B cell (primary cell): ENCODE measurements around the gene NEDD1. TPM values are rescaled to one million over a fixed set of nuclear protein-coding genes. Genes with fewer than 3 reads are reported as not detected.

Experiments used
- ATAC-seq: fragments of 200-7000 bp; cut with Tn5 transposase; one replicate; pipeline ENCODE4 v1.10.0; 2021; ENCODE audit warnings: low read depth, mild to moderate bottlenecking, moderate number of reproducible peaks, moderate library complexity
- CTCF ChIA-PET: fragments of 350-600 bp; sonication (Branson Sonifier 250); formaldehyde crosslinking; loops from one replicate; lab custom pipeline; 2021; ENCODE audit warnings: antibody characterized with exemption, inconsistent platforms; lab: Charles Lee
- POLR2A ChIA-PET: fragments of 350-600 bp; sonication (Branson Sonifier 250); formaldehyde crosslinking; loops from one replicate; lab custom pipeline; 2021; ENCODE audit warnings: antibody characterized with exemption; lab: Charles Lee
- DNase-seq: peaks from one replicate; pipeline ENCODE4 v3.0.0; 2013
- H2AFZ ChIP-seq: 2 replicates; pipeline ENCODE4 v1.6.1; 2012; ENCODE audit warnings: mild to moderate bottlenecking, low read depth, low read length; ENCODE audit not compliant: insufficient read depth, poor library complexity, severe bottlenecking
- H3K27ac ChIP-seq, 2 donors: 1 replicate in 1 of 2; 2 replicates in 1 of 2; pipeline ENCODE4 v1.5.1; 2012 to 2013; ENCODE audit warnings: low read length in 2 of 2, mild to moderate bottlenecking in 2 of 2, moderate library complexity in 1 of 2
- H3K27me3 ChIP-seq, 4 experiments: fragments of 200-600 bp in 1 of 4; sonication (generic) in 1 of 4; replicated peaks in 1 of 4; 1 replicate in 2 of 4; 2 replicates in 2 of 4; pipeline versions ENCODE4 v1.6.1 to v1.7.0; 2013 to 2016; ENCODE audit warnings: low read length in 3 of 4, mild to moderate bottlenecking in 2 of 4, mixed read lengths in 1 of 4, moderate library complexity in 1 of 4; ENCODE audit not compliant: insufficient read depth in 4 of 4, control insufficient read depth in 3 of 4; ENCODE audit errors: control extremely low read depth in 1 of 4
- H3K36me3 ChIP-seq, 2 experiments: replicated peaks in 1 of 2; 1 replicate in 1 of 2; 2 replicates in 1 of 2; pipeline versions ENCODE4 v1.6.1 to v1.7.1; 2013; ENCODE audit warnings: low read length in 1 of 2; ENCODE audit not compliant: insufficient read depth in 2 of 2, control insufficient read depth in 1 of 2; ENCODE audit errors: control extremely low read depth in 1 of 2, extremely low read depth in 1 of 2
- H3K4me1 ChIP-seq, 2 donors: fragments of 200-600 bp in 1 of 2; sonication (generic) in 1 of 2; 1 replicate in 1 of 2; 2 replicates in 1 of 2; pipeline versions ENCODE4 v1.5.1 to v1.6.1; 2013 to 2017; ENCODE audit warnings: low read length in 2 of 2; ENCODE audit not compliant: control insufficient read depth in 2 of 2, insufficient read depth in 2 of 2
- H3K4me2 ChIP-seq: replicated peaks from 2 replicates; pipeline ENCODE3; 2012; ENCODE audit warnings: mild to moderate bottlenecking, low read depth, low read length; ENCODE audit not compliant: poor library complexity, severe bottlenecking
- H3K4me3 ChIP-seq, 5 experiments: fragments of 200-600 bp in 1 of 5; sonication (generic) in 1 of 5; 1 replicate in 3 of 5; 2 replicates in 2 of 5; pipeline versions ENCODE4 v1.5.1 to v1.7.0; 2011 to 2016; ENCODE audit warnings: low read length in 4 of 5, mild to moderate bottlenecking in 4 of 5, low read depth in 2 of 5, control low read depth in 1 of 5, moderate library complexity in 1 of 5; ENCODE audit not compliant: insufficient read depth in 1 of 5; ENCODE audit errors: control extremely low read depth in 1 of 5, extremely low read depth in 1 of 5
- H3K79me2 ChIP-seq: fragments of 200-600 bp; sonication (generic); one replicate; pipeline ENCODE4 v1.6.0; 2016; ENCODE audit warnings: low read length; ENCODE audit not compliant: control insufficient read depth, insufficient read depth
- H3K9ac ChIP-seq: fragments of 200-600 bp; sonication (generic); 2 replicates; pipeline ENCODE4 v1.6.1; 2017; ENCODE audit warnings: mild to moderate bottlenecking, low read length, moderate library complexity
- H3K9me3 ChIP-seq, 3 donors: one replicate each; pipeline versions ENCODE4 v1.6.1 to v1.7.1; 2013; ENCODE audit warnings: low read length in 2 of 3; ENCODE audit not compliant: control insufficient read depth in 2 of 3, insufficient read depth in 1 of 3; ENCODE audit errors: control extremely low read depth in 1 of 3
- H4K20me1 ChIP-seq: 2 replicates; pipeline ENCODE4 v1.6.0; 2012; ENCODE audit warnings: mild to moderate bottlenecking, low read length; ENCODE audit not compliant: insufficient read depth, control insufficient read depth, poor library complexity, severe bottlenecking
- H3K27ac Mint-ChIP-seq: one replicate; pipeline ENCODE4 v1.8.0; 2021; ENCODE audit warnings: mixed read lengths
- H3K27me3 Mint-ChIP-seq: one replicate; pipeline ENCODE4 v1.8.0; 2021; ENCODE audit warnings: mixed read lengths
- H3K4me1 Mint-ChIP-seq: one replicate; pipeline ENCODE4 v1.8.0; 2021; ENCODE audit warnings: mixed read lengths
- H3K4me3 Mint-ChIP-seq: one replicate; pipeline ENCODE4 v1.8.0; 2021; ENCODE audit warnings: mixed read lengths
- H3K9me3 Mint-ChIP-seq: one replicate; pipeline ENCODE4 v1.8.0; 2022; ENCODE audit warnings: mixed read lengths; ENCODE audit not compliant: insufficient read depth
- CTCF ChIP-seq: fragments of 200-600 bp; IDR thresholded peaks from one replicate; pipeline ENCODE4 v1.8.0; 2022; ENCODE audit warnings: antibody characterized with exemption, mild to moderate bottlenecking
- EZH2 ChIP-seq: IDR thresholded peaks from 2 replicates; pipeline ENCODE4 v1.6.1; 2012; ENCODE audit warnings: borderline replicate concordance, low read depth, mild to moderate bottlenecking, moderate library complexity, low read length; ENCODE audit not compliant: insufficient read depth, poor library complexity, severe bottlenecking
- WGBS: methylation state at CpG from one replicate; pipeline ENCODE4 v1.1.5; 2013; ENCODE audit warnings: missing lambda C conversion rate; ENCODE audit not compliant: insufficient coverage; 5-methylcytosine and 5-hydroxymethylcytosine counted together
- intact Hi-C: fragments of 100-400 bp; cut with micrococcal nuclease; formaldehyde crosslinking; loops from one replicate; pipeline ENCODE4 v1.10.0; 2022
- polyA minus RNA-seq: library from RNA; depleted of rRNA, polyadenylated mRNA; stranded (reverse); fragments of >200 nt; gene quantifications from 2 replicates; pipeline ENCODE4 v1.2.3, GENCODE V29; 2012
- polyA plus RNA-seq: library from polyadenylated mRNA; depleted of rRNA; stranded (reverse); fragments of >200 nt; gene quantifications from 2 replicates; pipeline ENCODE4 v1.2.3, GENCODE V29; 2012
- total RNA-seq, 2 donors: library from RNA; stranded (reverse); fragments of 120-200 nt in 1 of 2; gene quantifications; 1 replicate in 1 of 2; 2 replicates in 1 of 2; pipeline versions ENCODE4 v1.2.3 to v1.2.4, GENCODE V29; 2013 to 2022

NEDD1 gene
- 16.8 and 20.3 TPM in 2 replicates for total RNA-seq
- total RNA-seq (2013) = 29.7 TPM
- polyA plus RNA-seq = 7.4 and 10.3 TPM in 2 replicates
- 8.1 and 12.1 TPM in 2 replicates for polyA minus RNA-seq

GRCh38 chr12:96906849-96907670 is at the start of gene NEDD1:
NEDD1 (plus strand) TSS chr12:96907257; CDS start chr12:96909760, 2,503 bp downstream.
- H3K27me3 Mint-ChIP-seq = no peaks in the 10 kb centered on the region

More at GRCh38 chr12:96906849-96907670, at the start of gene NEDD1:
- Histone ChIP-seq H3K36me3 (no peaks in the 10 kb centered on the region), H3K4me1 (peaks cover 17 to 21% of the 10 kb centered on the region in 2 donors), H3K9me3 (no peaks in the 10 kb centered on the region), H3K27me3 (no peaks in the 10 kb centered on the region), H3K4me3 (peak within 1 kb of the TSS; percentile 82 to 98 (median 94)), H3K9ac (peak within 1 kb of the TSS; percentile 96), H3K27ac (peak within 1 kb of the TSS; percentile 91 to 96), H3K4me2 (peak within 1 kb of the TSS; percentile 73), H4K20me1 (no peaks in the 10 kb centered on the region), H3K79me2 (peaks cover 34% of the 10 kb centered on the region), H2AFZ (peak within 1 kb of the TSS; percentile 93)
- CTCF ChIA-PET = interaction anchor here (0.9 kb wide), 1 partner anchor 400 kb away, joined by 3 read pairs; no protein-coding TSS in a partner anchor
- ATAC-seq = peak; percentile 85
- peak within 1 kb of the TSS; percentile 97 for H3K27ac Mint-ChIP-seq
- H3K4me1 Mint-ChIP-seq = peaks cover 42% of the 10 kb centered on the region
- peak; percentile 89 for DNase-seq
- TF ChIP-seq EZH2 (no peak), CTCF (no peak)
- WGBS = under 1% methylated on average over 67 of the region's 68 CpGs
- intact Hi-C loops = loop anchor here (1.0 to 10.0 kb wide), 7 partner anchors 332 to 1738 kb away; partner anchors contain the start of genes APAF1, CDK17, IKBIP and LTA4H
- H3K4me3 Mint-ChIP-seq = peak within 1 kb of the TSS; percentile 97
- H3K9me3 Mint-ChIP-seq = no peaks in the 10 kb centered on the region
- POLR2A ChIA-PET = interaction anchor here (0.6 kb wide), 2 partner anchors 398 to 1660 kb away, joined by 3 to 4 read pairs; no protein-coding TSS in a partner anchor
